Mammary epithelial cell (primary cell): Measurements from ENCODE around the gene FTCDNL1.

Source experiments
- CTCF ChIP-seq, 2 donors: IDR thresholded peaks in 1 of 2; conservative IDR thresholded peaks in 1 of 2; 2 replicates each; pipeline ENCODE4 v1.5.1; 2011 to 2012; ENCODE audit warnings: inconsistent platforms in 2 of 2, low read length in 2 of 2, mild to moderate bottlenecking in 2 of 2, control low read depth in 1 of 2, low read depth in 1 of 2; ENCODE audit not compliant: insufficient read depth in 1 of 2; ENCODE audit errors: extremely low read depth in 1 of 2
- EZH2 ChIP-seq: IDR thresholded peaks from 2 replicates; pipeline ENCODE4 v1.6.1; 2012; ENCODE audit warnings: low read length, inconsistent platforms, borderline replicate concordance

- TF ChIP-seq CTCF (conservative IDR thresholded peaks at IDR 0.05 in 1 of 2, IDR thresholded peaks at IDR 0.05 in 1 of 2; ENCODE audit: extremely low read depth in 1 of 2, insufficient read depth in 1 of 2, low read depth in 1 of 2, low read length in 2 of 2) (no peak), EZH2 (no peak)
These were observed 58.6 kb downstream of the FTCDNL1 start for GRCh38 chr2:199792381-199792780.
